IPS DF 6.9 (cell line): ENCODE results near the gene AP3M1.
"Not testable (repeated sequence)": the region's sequence is repeated elsewhere in the genome, so short reads cannot be mapped to it uniquely, and the experiment has no call there.

ENCODE experiments used
- DNase-seq: peaks from one replicate; pipeline ENCODE4 v3.0.0-alpha.2; 2013; ENCODE audit warnings: low read depth, low spot score
- H3K27ac ChIP-seq: one replicate; pipeline ENCODE4 v1.5.1; 2013; ENCODE audit warnings: low read length, control low read depth
- H3K27me3 ChIP-seq: 2 replicates; pipeline ENCODE4 v1.6.1; 2013; ENCODE audit warnings: mild to moderate bottlenecking, low read length; ENCODE audit not compliant: control insufficient read depth, insufficient read depth
- H3K36me3 ChIP-seq: 2 replicates; pipeline ENCODE4 v1.6.1; 2013; ENCODE audit warnings: low read length; ENCODE audit not compliant: control insufficient read depth, insufficient read depth
- H3K4me1 ChIP-seq: 2 replicates; pipeline ENCODE4 v1.6.1; 2013; ENCODE audit warnings: low read length; ENCODE audit not compliant: control insufficient read depth, insufficient read depth
- H3K4me3 ChIP-seq: 2 replicates; pipeline ENCODE4 v1.5.1; 2013; ENCODE audit warnings: mild to moderate bottlenecking, low read length
- H3K9me3 ChIP-seq: 2 replicates; pipeline ENCODE4 v1.6.1; 2013; ENCODE audit warnings: low read length, inconsistent platforms; ENCODE audit not compliant: control insufficient read depth, insufficient read depth
- WGBS: extraction: QIAGEN DNeasy Blood & Tissue Kit; methylation state at CpG from one replicate; pipeline ENCODE4 v1.1.7; 2013; ENCODE audit warnings: mixed read lengths, missing lambda C conversion rate; ENCODE audit not compliant: insufficient read length, insufficient coverage; 5-methylcytosine and 5-hydroxymethylcytosine counted together

Gene AP3M1

DNA sequence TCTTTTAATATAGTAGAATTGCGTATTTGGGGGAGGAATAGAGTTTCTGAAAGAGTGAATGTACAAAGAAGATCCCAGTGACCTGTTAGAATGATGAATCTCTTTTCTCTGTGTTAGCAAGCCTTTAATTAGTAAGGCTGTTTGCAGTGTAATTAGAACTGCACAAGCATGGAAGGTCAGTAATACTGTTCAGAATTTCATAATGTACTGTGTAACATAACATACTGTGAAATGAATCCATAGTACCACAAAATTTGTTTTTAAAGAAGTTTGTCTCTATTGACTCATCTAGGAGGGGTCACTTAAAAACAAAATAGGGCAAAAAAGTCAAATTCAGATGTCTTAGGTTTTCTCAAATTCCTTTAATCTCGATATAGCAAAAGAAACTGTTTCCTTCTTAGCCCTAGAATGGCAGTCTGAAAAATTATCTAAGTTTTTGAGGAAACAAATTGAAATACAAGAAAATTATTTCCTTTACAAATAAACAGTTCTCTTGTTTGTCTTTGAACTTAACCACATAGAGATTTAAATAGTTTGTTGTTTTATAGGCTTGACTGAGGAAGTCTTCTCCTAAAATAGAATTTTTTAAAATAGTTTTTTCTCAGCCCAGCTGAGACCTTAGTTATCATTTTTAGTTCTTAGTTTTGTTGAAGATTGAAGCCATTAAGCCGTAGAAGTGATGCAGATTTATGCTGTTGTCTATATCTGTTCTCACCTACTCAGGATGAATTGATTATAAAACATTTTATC is 12.9 kb upstream of the AP3M1 start:
- no peaks in the 10 kb centered on the region for H3K27me3 ChIP-seq
- no CpG with 5 or more reads among the region's 3 CpGs for WGBS
- no peak overlapping the region for H3K4me3 ChIP-seq
- H3K4me1 ChIP-seq = peaks cover 1% of the 10 kb centered on the region; the same call in 1 of the 2 replicates
- DNase-seq = no peak
- H3K9me3 ChIP-seq = no peaks in the 10 kb centered on the region
- H3K36me3 ChIP-seq = no peaks in the 10 kb centered on the region
- no peak overlapping the region for H3K27ac ChIP-seq

DNA sequence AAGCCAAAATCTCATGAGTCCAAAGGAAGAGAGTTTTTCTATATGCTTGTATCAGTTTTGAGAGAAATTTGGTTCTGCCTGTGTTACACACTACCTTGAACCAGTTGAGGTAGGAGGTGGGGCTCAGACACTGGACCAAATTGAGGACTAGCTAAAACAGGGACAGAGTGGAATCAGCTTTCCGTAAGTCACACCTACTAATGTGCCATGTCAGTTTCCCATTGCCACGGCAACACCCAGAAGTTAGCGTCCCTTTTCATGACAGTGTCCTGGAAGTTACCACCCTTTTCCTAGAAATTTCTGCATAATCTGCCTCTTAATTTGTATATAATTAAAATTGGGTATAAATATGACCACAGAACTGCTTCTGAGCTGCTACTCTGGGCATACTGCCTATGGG is 9.4 kb upstream of the AP3M1 start:
- Histone ChIP-seq H3K27ac (no peak overlapping the region), H3K4me1 (peaks cover 1% of the 10 kb centered on the region; the same call in 1 of the 2 replicates), H3K27me3 (no peaks in the 10 kb centered on the region), H3K36me3 (no peaks in the 10 kb centered on the region), H3K9me3 (no peaks in the 10 kb centered on the region), H3K4me3 (no peak overlapping the region)
- no CpG with 5 or more reads among the region's 3 CpGs for WGBS
- no peak for DNase-seq

GRCh38 chr10:74156919-74157289 is 6.3 kb upstream of the AP3M1 start:
- Histone ChIP-seq H3K4me1 (no peaks in the 10 kb centered on the region), H3K27ac (no peak overlapping the region), H3K9me3 (no peaks in the 10 kb centered on the region), H3K36me3 (no peaks in the 10 kb centered on the region), H3K4me3 (no peak overlapping the region), H3K27me3 (no peaks in the 10 kb centered on the region)
- DNase-seq = no peak
- no CpG with 5 or more reads among the region's 2 CpGs for WGBS

- Histone ChIP-seq H3K27me3 (no peaks in the 10 kb centered on the region), H3K9me3 (no peaks in the 10 kb centered on the region), H3K36me3 (no peaks in the 10 kb centered on the region), H3K27ac (no peak overlapping the region), H3K4me3 (no peak overlapping the region), H3K4me1 (no peaks in the 10 kb centered on the region)
- no peak for DNase-seq
- no CpG with 5 or more reads among the region's 4 CpGs for WGBS
Measured at GRCh38 chr10:74153676-74154075, 3.0 kb upstream of the AP3M1 start.

DNA sequence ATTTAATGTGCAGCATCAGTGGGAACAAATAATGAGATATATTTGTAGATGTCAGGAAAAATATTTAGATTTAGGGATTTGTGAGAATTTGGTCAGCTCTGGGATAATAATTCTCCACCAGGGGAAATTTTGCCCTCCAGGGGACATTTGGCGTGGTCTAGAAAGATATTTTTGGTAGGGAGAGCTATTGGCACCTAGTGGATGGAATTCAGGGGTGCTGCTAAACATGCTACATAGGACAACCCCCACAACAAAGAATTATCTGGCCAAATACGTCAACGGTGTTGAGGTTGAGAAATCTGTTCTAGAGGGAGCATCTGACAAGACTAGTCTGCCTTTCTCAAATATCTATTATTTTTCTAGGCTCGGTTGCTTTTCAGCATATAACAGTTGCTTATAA is 2.5 kb upstream of the AP3M1 start:
- Histone ChIP-seq H3K4me3 (no peak overlapping the region), H3K27me3 (no peaks in the 10 kb centered on the region), H3K4me1 (no peaks in the 10 kb centered on the region), H3K9me3 (no peaks in the 10 kb centered on the region), H3K27ac (no peak overlapping the region), H3K36me3 (no peaks in the 10 kb centered on the region)
- DNase-seq = no peak
- no CpG with 5 or more reads among the region's 4 CpGs for WGBS

- H3K4me1 ChIP-seq = no peaks in the 10 kb centered on the region
- H3K36me3 ChIP-seq = no peaks in the 10 kb centered on the region
- H3K27ac ChIP-seq = no peak overlapping the region
- H3K4me3 ChIP-seq = peak overlapping the region; percentile 78; the same call in 1 of the 2 replicates
- DNase-seq = no peak
- no peaks in the 10 kb centered on the region for H3K27me3 ChIP-seq
- no CpG with 5 or more reads among the region's 5 CpGs for WGBS
- H3K9me3 ChIP-seq = no peaks in the 10 kb centered on the region
Measured at GRCh38 chr10:74151879-74152722, 1.5 kb upstream of the AP3M1 start.

DNA sequence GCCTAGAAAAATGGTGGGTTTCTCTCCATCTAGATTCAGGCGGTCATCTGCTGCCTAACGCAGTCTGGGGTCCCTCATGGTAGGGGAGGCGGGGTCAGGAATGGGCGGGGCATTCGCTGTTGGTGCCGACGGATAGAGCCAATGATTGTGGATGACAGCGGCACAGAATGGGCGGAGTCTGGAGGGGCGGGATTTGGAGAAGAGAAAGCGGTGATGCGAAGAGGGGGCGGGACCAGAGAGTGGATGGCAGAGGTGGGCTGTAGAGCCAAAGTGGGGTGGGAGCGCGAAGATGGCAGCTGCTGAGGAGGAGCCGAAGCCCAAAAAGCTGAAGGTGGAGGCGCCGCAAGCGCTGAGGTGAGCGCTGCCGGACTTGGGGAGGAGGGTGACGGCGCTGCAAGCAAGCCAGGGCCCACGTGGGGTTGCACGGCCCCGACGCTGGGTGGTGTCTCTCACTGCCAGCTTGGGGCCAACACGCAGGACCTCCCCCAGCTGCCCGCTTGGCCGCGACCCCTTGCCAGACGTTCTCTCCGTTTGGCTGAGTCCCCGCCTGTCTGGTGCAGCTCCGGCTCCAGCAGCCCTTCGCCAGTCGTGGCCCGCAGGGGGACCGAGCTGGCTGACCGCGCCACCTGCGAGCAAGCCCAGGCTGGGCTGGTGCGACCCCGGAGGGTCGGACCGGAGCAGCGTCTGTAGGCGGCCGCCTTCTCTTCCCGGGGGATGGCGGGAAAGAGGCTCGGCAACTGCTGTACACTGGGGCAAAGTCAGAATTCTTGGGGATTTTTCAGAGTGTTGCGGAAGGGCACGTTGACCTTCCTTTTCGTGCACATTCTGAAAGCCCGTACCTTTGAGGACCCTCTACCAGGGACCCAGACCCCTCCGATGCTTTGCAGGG is 606 bp upstream of the AP3M1 start, which contains the start of gene ADK:
ADK (plus strand) TSS at position 232 of the 889 bp plus-strand sequence; CDS start at position 290, 58 bp downstream.
- no CpG with 5 or more reads among the region's 57 CpGs for WGBS
- no peaks in the 10 kb centered on the region for H3K4me1 ChIP-seq
- H3K27me3 ChIP-seq = no peaks in the 10 kb centered on the region

GRCh38 chr10:74146980-74147379 is 3.6 kb downstream of the AP3M1 start:
- not testable (repeated sequence) for H3K4me1 ChIP-seq, H3K27ac ChIP-seq, DNase-seq, H3K36me3 ChIP-seq, H3K27me3 ChIP-seq, H3K4me3 ChIP-seq, H3K9me3 ChIP-seq
- no CpG with 5 or more reads among the region's 10 CpGs for WGBS

More for the DNA sequence above, 606 bp upstream of the AP3M1 start, which contains the start of gene ADK:
- Histone ChIP-seq H3K27ac (no peak within 1 kb of the TSS), H3K36me3 (no peaks in the 10 kb centered on the region), H3K4me3 (peak within 1 kb of the TSS; percentile 78), H3K9me3 (no peaks in the 10 kb centered on the region)
- peak; percentile 91 for DNase-seq

DNA sequence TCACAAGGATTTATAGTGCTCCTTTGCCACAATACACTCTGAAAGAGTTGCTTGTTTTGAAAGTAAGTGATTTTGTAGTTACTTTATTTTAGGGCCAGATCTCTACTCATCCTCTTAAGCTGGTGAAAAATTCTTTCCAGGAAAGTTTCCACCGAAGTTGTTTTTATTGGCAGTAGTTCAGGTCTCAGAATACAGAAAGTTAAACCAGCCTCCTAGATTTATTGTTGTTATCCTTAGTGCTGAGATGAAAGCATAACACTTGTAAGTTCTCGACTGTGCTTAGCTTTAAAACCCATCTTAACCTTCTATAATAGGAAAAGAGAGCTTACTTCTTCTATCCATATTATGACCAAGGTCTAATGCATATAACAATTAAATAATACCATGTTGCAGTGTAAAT is 5.5 kb downstream of the AP3M1 start:
- H3K4me1 ChIP-seq = no peaks in the 10 kb centered on the region
- no peak overlapping the region for H3K4me3 ChIP-seq
- DNase-seq = no peak
- no peaks in the 10 kb centered on the region for H3K27me3 ChIP-seq
- H3K9me3 ChIP-seq = no peaks in the 10 kb centered on the region
- WGBS = no CpG with 5 or more reads among the region's 2 CpGs
- H3K36me3 ChIP-seq = no peaks in the 10 kb centered on the region
- H3K27ac ChIP-seq = no peak overlapping the region

- Histone ChIP-seq H3K4me3 (no peak overlapping the region), H3K27ac (no peak overlapping the region), H3K9me3 (no peaks in the 10 kb centered on the region), H3K27me3 (no peaks in the 10 kb centered on the region), H3K36me3 (peaks cover 3% of the 10 kb centered on the region; the same call in 1 of the 2 replicates), H3K4me1 (no peaks in the 10 kb centered on the region)
- no peak for DNase-seq
- no CpG with 5 or more reads among the region's 2 CpGs for WGBS
Measured at GRCh38 chr10:74140553-74140952, 10.1 kb downstream of the AP3M1 start.
